DOHH2 (cell line): Measurements from ENCODE around the gene KDM5A.

Experiments used
- EZH2phosphoT487 ChIP-seq: fragments of 200-600 bp; sonication (generic); IDR thresholded peaks from 2 replicates; pipeline ENCODE4 v1.6.1; 2017; ENCODE audit warnings: borderline replicate concordance, mild to moderate bottlenecking, antibody characterized with exemption, low read length, moderate library complexity, mixed read lengths
- TF ChIP-seq, protein P1 (sequence below): fragments of 200-600 bp; sonication (generic); IDR thresholded peaks from one replicate; pipeline ENCODE4 v1.5.1; 2014; ENCODE audit warnings: antibody characterized with exemption, mild to moderate bottlenecking, low read depth, low read length; ENCODE audit not compliant: poor library complexity, severe bottlenecking

DNA sequence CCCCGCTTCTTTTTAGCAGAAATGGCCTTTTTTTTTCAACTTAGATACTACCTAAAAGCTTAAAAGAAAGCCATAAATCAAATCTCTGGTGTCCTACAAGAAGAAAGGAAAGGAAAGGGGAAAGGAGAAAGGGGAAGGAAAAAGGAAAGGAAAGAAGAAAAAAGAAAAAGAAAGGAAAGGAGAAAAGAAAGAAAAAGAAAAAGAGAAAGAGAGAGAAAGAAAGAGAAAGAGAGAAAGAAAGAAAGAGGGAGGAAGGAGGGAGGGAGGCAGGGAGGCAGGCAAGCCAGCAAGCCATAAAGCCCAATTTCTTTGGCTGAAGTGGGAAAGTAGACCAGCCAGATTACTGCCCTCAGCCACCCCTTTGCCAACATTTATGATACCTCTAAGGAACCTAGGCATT lies 94.0 kb downstream of the KDM5A start:
- TF ChIP-seq, protein P1, sequence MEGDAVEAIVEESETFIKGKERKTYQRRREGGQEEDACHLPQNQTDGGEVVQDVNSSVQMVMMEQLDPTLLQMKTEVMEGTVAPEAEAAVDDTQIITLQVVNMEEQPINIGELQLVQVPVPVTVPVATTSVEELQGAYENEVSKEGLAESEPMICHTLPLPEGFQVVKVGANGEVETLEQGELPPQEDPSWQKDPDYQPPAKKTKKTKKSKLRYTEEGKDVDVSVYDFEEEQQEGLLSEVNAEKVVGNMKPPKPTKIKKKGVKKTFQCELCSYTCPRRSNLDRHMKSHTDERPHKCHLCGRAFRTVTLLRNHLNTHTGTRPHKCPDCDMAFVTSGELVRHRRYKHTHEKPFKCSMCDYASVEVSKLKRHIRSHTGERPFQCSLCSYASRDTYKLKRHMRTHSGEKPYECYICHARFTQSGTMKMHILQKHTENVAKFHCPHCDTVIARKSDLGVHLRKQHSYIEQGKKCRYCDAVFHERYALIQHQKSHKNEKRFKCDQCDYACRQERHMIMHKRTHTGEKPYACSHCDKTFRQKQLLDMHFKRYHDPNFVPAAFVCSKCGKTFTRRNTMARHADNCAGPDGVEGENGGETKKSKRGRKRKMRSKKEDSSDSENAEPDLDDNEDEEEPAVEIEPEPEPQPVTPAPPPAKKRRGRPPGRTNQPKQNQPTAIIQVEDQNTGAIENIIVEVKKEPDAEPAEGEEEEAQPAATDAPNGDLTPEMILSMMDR = no peak
- no peak for TF ChIP-seq EZH2phosphoT487
